NCI-H2227 (cell line): ENCODE results near the gene QSOX1.
A peak's percentile ranks its signal among the peaks of the same experiment; 100 is the strongest.
"Not testable (repeated sequence)": the region's sequence is repeated elsewhere in the genome, so short reads cannot be mapped to it uniquely, and the experiment has no call there.

Experiments used
- DNase-seq: peaks from one replicate; lab custom pipeline; 2025; ENCODE audit not compliant: unreplicated experiment; lab: John Stamatoyannopoulos, UW

The QSOX1 gene

DNA sequence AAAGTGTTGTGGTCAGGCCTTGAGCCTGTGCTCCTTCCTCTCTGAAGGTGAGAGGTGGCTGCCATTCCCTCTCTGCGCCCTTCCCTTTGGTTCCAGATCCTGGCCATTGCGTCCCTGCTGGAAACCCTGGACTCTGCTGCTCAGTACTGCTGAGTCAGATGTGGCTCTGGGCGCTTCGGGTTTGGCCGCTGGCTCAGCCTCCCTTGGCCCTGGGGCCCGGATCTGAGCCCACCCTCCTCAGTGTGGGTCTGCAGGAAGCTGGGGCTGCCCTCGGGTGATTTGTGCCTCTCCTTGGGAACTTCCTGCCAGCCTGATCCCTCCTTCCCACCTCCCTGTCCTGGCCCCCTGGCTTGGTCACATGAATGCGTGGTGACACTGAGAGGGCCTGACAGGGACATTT lies 32.2 kb downstream of the QSOX1 start:
- no peak for DNase-seq

DNA sequence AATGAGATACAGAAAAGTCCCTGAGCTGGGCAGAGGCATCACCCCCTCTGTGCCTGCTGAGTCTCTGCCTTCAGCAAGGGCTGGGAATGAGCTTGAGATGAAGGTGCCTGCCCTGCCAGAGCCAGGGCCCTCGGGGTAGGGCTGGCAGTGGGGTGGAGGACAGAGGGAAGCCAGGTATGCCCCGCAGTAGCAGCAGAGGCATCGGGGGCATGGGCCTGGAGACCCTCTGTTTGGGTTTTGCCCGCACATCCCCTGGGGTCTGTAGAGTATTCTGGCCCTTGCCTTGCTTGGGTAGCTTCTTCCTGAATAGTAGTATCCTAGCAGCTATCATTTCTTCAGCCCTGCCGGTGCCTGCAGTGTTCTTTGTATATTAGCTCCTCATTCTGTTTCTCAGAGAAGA lies 33.0 kb downstream of the QSOX1 start:
- DNase-seq = no peak

DNA sequence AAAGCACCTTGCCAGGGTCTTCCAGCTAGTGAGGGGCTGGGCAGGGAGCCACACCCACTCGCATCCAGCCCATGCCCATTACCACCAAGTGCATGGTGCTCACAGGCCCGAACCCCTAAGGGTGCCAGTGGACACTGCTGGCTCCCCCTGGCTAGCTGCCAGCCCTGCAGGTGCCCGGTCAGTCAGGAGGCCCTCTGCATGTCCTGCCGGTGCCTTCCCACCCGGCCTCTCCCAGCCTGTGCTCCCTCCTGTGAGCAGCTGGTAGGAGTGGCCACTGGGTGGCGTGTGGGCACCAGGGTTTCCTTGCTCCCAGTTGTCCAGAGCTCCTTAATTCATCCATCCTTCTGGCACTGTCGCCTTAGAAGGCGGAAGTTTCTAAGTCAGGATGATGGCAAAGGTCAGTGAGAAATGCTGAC lies 33.4 kb downstream of the QSOX1 start:
- peak; percentile 67 for DNase-seq

DNA sequence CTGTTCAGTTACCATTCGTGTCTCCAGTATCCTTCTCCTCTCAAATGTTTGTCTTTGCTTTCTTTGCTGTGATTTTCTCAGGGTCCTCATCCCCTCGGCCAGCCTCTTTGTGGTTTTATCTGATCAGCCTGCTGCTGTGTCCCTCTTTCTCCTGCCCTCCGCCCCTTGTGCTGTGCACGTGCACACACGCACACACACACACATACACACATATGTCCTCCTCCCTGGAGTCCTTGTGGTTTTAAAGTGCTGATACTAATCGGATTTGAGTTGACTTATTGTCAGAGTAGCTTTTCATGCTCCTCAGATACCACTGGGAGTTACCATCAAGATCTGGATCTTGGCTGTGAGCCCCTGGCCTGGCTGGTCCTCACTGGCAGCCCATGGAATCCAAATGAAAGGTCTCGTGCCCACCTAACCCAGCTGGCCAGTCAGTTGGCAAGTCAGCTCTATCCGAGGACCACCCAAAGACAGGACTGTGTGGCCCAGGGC lies 34.1 kb downstream of the QSOX1 start:
- no peak for DNase-seq

DNA sequence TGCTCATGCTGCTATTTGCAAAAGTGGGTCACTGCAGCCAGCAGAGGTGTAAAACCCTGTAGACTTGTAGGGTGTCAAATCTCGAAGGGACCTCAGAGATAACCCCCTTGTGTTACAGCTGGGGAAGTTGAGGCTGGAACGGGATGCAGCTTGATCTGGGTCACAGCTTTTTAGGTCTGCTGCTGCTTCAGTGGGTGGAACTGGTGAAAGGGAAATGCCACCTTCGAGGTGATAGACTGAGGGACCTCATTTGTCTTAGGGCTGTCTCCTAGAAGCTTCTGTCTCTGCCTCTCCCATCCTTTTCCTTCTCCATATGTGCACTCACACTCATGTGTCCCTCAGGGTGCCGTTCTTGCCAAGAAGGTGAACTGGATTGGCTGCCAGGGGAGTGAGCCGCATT lies 35.4 kb downstream of the QSOX1 start:
- no peak for DNase-seq

DNA sequence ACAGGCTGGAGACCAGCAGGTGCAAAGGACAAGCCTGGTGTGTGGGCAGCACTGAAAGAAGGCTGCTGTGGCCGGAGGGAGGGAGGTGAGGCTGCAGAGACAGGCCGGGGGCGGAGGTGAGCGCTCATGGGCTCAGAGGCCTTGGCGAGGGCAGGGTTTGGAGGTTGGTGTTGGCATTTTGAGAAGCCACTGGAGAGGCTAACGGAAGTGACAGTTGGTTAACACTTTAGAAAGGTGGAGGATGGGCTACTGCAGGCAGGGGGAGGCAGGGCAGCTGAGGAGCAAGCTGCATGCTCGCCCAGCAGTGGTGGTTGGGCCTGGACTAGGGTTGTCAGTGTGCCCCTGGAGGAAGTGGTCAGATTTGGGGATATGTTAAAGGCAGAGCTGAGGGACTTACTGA lies 37.5 kb downstream of the QSOX1 start:
- DNase-seq = no peak

DNA sequence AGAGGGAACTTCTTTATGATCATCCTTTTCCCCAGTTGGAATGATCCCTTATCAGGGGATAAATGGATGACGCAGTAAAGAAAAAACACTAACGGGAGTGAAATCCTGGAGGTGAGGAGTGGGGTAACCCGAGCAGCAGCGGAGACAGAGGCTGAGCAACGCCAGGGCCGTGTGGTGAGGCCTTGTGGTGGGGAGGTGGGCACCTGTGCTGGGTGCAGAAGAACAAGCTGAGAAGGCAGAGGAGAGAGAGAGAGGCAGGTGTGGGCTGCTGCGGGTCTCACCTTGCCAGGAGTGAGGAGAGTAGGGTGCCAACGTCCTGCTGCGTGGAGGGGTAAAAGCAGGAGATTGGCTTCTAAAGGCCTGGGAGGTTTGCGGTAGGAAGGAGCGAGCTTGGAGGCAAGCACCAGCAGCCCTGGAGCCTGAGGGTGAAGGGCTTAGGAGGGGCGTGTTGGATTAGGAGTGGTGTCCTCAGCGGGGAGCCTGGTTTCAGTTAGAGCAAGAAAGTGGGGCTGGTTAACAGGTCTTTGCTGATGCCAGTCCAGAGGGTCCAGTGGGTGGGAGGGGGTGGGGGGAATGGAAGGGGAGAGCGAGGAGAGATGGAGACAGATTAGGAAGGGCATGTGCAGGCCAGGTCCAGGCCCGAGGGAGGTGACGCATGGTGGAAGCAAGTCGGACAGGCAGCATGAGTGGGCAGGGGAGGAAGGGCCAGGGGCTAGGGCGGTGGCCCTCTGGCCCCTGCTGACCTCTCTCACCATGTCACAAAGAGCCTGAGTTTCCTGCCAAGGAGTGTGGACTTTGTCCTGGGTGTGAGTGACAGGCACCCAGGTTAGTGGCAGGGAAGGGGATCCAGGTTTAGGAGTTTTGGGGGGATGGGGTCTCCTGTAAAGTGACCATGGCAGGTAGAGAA lies 38.7 kb downstream of the QSOX1 start:
- no peak for DNase-seq

DNA sequence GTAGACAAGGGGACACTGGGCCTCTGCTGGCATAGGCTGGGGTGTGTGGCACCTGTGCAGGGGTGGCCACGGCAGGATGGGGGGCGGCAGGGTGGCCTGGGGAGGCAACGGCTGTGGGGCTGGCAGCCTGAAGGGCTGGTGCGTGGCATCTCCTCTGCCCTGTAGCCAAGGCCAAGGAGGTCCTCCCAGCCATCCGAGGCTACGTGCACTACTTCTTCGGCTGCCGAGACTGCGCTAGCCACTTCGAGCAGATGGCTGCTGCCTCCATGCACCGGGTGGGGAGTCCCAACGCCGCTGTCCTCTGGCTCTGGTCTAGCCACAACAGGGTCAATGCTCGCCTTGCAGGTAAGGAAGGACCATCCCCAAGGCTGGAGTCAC lies 39.4 kb downstream of the QSOX1 start:
- no peak for DNase-seq

DNA sequence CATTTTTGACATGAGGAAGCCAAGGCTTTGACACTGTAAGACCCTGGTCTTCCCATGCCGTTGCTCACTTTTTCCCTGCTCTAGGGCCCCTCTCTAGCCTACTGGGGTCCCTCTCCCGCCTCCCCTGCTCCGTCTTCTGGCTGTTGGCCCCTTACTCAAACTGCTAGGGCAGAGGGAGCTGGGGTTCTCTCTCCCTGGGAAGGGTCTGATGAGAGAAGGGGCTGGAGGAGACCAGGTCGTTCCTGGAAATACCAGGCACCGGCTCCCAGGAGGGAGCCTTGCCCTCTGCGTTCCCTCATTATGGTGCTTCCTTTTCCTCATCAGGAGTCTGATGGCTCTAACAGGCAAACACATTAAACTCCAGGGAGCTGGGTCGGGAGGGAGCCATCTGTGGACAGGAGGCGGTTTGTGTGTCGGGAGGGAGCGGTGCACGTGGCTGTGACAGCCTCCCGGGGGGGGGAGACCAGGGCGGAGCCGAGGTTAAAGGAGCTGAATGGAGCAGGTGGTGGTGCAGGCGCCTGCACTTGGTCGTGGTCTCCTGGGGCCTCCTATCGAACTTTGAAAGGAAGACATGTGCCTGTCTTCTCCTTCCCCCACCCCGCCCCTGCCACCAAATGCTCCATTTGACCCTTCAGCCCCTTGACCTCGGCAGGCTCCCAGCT lies 40.0 kb downstream of the QSOX1 start:
- no peak for DNase-seq

DNA sequence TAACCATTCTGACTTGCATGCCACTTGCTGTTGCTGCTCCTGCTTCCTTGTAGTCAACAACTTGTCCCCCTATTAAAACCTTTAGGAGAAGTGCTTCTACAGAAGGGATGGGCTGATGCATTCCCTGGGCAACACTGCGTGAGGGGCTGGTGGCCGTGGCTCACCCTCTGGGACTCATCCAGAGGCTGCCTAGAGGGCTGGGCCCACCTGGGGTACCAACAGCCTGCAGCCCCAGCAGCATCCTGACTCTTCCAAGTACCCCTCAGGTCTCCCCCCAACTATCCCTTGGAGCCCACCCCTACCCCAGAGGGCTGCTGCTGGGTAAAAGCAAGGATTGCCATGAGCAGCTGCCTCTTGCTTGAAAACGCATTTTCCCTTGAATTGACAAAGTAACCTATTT lies 40.7 kb downstream of the QSOX1 start:
- DNase-seq = no peak

DNA sequence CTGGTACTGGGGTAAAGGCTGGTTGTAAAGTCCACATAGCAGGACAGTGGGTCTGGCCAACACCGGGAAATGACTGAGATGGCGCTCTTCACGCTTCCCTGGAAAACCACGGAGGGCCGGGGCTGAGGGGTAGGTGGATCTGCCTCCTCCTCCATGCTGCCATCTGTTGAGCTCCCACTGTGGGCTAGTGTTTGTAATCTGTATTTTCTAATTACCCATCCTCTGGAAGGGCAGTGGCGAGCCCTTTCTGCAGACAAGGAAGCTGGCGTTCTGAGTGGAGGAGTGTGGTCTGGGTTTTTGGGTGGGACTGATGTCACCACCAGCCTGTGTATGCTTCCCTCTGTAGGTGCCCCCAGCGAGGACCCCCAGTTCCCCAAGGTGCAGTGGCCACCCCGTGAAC lies 41.2 kb downstream of the QSOX1 start:
- no peak for DNase-seq

DNA sequence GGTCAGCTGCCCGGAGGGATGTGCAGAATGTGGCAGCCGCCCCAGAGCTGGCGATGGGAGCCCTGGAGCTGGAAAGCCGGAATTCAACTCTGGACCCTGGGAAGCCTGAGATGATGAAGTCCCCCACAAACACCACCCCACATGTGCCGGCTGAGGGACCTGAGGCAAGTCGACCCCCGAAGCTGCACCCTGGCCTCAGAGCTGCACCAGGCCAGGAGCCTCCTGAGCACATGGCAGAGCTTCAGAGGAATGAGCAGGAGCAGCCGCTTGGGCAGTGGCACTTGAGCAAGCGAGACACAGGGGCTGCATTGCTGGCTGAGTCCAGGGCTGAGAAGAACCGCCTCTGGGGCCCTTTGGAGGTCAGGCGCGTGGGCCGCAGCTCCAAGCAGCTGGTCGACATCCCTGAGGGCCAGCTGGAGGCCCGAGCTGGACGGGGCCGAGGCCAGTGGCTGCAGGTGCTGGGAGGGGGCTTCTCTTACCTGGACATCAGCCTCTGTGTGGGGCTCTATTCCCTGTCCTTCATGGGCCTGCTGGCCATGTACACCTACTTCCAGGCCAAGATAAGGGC lies 41.9 kb downstream of the QSOX1 start:
- DNase-seq = no peak

DNA sequence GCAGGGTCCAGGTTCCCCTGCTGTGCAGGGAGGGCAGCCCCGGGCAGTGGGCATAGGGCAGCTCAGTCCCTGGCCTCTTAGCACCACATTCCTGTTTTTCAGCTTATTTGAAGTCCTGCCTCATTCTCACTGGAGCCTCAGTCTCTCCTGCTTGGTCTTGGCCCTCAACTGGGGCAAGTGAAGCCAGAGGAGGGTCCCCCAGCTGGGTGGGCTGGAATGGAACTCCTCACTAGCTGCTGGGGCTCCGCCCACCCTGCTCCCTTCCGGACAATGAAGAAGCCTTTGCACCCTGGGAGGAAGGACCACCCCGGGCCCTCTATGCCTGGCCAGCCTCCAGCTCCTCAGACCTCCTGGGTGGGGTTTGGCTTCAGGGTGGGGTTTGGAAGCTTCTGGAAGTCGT lies 42.6 kb downstream of the QSOX1 start:
- DNase-seq = no peak

DNA sequence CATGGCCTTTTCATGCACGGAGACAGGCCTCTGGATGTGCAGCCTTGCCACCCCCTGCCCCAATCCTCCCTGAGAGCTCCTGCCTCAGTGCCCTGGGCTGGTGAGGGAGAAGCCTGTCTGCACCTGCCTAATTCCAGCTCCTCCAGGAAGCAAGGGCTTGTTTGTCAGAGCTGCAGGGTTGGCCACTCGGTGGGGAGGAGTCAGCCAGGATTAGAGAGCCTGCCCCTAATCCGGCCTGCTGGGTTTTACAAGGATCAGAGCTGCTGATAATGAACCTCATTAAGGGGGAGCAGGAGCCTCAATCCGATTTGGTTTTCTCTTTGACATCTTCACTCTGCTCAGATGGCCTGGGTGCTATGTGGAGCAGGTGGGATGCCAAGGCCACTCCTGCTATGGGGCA lies 43.5 kb downstream of the QSOX1 start:
- DNase-seq = no peak

DNA sequence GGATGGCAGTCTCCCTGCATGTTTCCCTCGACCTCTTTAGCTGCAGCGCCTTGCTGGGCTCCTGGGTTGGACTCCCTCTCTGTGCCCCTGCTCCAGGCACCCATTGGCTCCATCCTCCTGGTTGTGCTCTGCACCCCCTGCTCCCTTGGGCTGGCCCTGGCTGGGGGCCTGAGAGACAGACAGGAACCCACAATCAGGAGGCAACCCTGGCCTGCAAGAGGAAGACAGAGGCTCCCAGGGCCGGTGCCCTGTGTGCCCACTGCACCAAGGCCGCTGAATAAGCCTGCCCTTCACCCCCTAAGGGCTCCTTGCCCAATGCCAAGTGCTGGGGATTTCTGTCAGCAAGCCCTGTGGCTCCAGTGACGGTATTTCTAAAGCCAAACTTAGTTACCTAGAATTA lies 43.9 kb downstream of the QSOX1 start:
- DNase-seq = no peak

DNA sequence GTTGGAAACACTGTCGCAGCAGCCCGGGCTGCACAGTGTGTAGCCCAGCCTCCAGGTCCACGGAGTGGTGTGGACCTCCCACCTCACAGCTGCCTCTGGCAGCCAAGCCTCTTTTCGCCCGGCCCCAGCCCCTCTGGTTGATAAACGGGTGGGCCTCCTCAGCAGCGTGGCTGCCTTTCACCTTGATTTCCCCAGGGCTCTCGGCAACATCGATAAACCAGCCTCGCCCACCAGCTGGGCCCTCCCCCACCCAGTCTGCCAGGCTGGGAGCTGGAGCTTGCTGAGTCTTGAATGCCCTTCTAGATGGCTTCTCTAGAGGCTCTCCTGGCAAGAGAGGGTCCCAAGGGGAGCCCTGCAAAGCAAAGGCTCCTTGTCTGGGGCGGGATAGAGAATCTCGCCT lies 44.3 kb downstream of the QSOX1 start:
- no peak for DNase-seq

DNA sequence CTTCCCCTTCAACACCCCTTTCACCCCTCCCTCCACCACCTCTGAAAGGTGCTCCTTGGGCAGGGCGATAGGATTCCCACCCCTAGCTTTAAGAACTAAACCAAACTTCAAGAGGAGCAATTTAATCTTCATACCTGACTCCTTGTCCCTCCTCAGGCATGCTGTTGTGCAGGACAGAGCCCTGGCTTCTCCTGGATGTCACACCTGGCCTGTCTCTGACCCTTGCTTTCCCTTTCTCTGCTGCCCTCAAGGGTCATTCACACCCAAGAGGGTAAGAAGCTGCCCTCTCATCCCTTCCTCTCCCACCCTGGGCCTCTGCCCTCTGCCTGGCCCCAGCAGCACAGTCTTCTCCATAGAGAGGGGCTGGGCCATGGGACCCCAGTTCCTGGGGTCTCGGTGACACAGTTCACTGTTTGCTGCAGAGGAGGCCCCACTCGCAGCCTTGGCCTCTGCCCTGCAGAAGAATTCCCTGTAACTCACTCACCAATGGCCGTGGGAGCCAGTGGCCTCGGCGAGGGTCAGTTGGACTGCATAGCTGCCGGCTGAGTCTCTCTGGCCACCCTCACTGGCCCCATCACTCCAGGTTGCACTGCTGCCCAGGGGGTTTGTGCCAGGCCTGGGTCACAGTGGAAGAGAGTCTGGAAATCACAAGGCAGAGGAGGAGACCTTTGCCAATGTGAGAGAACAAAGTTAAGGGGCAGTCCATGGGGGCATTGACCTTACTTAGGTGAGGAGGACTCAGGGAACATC lies 47.0 kb downstream of the QSOX1 start:
- no peak for DNase-seq

DNA sequence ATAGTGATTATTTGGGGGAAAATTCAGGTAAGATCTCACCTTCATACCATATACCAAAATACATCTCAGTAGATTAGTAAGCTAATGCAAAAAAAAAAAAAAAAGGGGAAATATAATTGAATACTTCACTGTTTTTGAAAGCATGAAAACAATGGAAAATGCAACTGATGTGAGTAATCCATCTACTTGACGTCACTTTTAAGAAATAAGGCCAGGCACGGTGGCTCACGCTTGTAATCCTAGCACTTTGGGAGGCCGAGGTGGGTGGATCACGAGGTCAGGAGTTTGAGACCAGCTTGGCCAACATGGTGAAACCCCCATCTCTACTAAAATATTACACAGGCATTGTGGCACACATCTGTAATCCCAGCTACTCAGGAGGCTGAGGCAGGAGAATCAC lies 47.9 kb downstream of the QSOX1 start:
- not testable (repeated sequence) for DNase-seq

DNA sequence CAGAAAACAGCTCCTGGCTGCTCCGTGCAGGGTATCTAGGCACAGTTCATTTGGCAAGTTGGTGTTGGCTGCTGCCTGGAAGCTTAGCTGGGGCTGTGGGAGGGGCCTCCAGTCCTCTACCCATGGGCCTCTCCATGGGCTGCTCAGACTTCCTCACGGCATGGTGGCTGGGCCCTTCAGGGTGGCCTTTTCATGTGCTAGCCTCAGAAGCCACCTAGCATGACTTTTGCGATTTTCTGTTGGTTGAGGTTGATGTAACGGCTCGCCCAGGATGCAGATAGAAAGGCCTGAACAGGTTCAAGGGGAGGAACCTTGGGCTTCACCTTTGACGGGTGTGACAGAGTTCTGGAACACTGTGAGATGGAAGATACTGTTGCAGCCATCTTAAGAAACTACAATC lies 49.6 kb downstream of the QSOX1 start:
- DNase-seq = no peak

DNA sequence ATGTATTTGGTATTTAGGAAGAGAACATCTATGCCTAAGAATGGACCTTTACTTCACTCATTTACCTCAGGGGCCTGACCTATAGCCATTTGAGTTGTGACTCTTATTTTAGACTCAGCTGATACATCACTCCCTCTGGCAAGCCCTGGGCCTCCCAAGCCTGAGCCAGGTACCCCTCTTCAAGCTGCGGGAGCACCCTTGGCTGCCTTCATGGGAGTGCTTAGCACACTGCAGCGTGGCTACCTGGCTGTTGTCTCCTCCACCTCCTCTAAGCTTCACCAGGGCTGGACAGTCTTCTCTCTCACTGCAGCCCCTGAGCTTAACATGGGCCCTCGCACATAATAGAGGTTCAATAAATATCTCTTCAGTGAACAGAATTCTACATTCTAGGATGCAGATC lies 51.9 kb downstream of the QSOX1 start:
- no peak for DNase-seq

DNA sequence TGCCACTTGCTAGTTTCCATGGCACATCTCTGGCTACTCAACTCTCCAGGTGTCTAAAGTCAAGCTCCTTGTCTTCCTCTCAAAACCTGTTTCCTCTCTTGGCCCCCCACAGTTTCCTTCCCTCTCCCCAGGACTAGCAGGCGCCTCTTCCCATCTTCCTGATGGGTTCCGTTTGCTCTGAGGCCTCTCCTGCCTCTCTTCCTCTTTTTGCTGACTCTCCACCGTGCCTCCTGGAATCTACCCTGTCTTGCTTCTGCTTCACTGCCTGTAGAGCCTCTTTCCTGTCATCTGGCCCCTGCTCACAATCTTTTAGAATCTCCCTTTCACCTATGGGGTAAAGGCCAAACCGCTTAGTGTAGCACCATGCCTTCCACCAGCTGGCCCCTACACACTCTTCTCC lies 53.6 kb downstream of the QSOX1 start:
- no peak for DNase-seq
